Stimulated activated CD8-positive, alpha-beta memory T cell treated with anti-CD3 and anti-CD28 coated beads, Interleukin-4, amount 100 ng/mL, for 4 hours (primary cell): ENCODE measurements around the gene PLEKHJ1.

ENCODE experiments used
- DNase-seq, 2 donors: peaks; one replicate each; pipeline ENCODE4 v3.0.0-alpha.2; 2020; ENCODE audit warnings: low read depth in 2 of 2, low spot score in 1 of 2

PLEKHJ1 gene

DNA sequence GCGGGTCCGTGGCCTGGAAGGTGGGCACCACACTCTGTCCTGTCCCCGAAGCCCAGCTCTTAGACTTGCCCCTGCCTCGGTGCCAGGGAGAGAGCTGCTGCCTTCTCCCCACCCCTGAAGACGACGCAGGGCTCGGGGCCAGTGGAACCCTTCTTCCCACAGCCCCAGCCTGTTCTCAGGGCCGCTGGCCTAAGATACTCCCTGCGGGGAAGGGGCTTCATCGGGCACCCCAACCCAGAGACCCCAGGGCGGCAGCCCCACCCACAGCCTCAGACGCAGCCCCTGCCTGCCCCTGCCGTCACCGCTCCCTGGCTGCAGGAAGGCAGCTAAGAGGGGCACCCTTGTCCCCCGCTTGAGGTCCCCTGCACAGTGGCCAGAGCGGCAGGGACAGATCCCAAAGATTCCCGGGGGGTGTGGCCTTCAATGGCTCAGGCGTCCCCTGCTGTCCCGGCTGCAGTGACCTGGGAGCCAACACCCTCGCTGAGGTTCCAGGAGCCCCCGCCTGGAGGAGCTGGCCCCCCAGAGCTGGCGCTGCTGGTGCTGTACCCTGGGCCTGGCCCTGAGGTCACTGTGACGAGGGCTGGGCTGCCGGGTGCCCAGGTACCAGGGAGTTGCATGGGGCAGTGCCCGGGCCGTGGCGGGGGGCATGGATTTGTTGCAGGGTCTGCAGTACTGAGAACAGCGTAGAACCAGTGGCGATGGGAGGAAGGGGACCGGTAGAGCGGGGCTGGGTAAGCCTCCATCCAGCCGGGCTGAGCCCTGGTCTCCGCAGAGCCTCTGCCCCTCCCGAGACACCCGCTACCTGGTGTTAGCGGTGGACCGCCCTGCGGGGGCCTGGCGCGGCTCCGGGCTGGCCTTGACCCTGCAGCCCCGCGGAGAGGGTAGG, 14.0 kb upstream of the PLEKHJ1 start:
- DNase-seq: no peak

DNA sequence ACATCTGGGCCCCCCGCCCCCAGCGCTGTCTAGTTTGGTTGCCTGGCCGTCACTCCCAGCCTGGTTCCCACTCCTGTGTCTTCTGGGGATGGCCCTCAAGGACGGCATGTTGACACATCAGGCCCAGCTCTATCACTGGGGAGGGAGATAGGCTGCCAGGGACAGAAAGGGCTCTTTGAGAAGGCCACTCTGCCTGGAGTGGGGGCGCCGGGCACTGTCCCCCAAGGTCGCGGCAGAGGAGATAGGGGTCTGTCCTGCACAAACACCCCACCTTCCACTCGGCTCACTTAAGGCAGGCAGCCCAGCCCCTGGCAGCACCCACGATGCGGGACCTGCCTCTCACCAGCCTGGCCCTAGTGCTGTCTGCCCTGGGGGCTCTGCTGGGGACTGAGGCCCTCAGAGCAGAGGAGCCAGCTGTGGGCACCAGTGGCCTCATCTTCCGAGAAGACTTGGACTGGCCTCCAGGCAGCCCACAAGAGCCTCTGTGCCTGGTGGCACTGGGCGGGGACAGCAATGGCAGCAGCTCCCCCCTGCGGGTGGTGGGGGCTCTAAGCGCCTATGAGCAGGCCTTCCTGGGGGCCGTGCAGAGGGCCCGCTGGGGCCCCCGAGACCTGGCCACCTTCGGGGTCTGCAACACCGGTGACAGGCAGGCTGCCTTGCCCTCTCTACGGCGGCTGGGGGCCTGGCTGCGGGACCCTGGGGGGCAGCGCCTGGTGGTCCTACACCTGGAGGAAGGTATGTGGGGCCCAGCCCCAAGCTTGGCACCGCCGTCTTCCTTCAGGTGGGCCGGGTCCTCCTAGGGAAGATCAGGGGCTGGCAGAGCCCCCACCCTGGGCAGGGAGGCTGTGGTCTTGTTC, 13.1 kb upstream of the PLEKHJ1 start, which contains the start of gene AMH:
TSS of gene AMH (plus strand) at position 314 of the 857 bp plus-strand sequence. CDS start at position 324, 10 bp downstream.
- no peak for DNase-seq

DNA sequence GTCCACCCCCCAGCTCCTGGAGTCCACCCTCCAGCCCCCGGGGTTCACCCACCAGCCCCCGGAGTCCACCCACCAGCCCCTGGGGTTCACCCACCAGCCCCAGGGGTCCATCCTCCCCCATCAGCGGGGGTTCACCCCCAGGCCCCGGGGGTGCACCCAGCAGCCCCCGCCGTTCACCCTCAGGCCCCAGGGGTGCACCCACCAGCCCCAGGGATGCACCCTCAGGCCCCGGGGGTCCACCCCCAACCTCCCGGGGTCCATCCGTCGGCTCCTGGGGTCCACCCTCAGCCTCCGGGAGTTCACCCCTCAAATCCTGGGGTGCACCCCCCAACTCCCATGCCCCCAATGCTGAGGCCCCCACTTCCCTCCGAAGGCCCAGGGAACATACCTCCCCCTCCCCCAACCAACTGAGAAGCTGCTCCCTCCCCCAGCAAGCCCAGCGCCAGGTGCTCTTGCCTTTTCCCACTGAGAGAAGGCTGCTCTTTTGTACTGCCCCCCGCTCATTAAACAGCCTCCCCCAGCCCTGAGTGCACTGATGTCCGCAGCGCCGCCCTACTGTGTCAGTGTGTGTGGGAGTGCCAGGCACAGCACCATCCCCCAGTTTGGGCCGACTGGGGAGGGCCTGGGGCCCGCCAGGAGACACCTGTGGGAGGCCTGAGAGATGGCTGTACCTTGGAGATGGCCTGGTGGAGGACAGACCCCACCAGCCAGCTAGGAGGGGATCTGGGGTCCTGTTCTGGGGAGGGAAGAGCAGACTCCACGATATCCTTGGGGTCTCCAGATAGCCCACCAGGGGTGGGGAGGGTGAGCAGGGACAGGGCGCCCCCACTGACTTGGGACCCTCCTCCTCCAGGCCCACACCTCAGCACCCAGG, 12.2 kb upstream of the PLEKHJ1 start:
- DNase-seq: no peak

DNA sequence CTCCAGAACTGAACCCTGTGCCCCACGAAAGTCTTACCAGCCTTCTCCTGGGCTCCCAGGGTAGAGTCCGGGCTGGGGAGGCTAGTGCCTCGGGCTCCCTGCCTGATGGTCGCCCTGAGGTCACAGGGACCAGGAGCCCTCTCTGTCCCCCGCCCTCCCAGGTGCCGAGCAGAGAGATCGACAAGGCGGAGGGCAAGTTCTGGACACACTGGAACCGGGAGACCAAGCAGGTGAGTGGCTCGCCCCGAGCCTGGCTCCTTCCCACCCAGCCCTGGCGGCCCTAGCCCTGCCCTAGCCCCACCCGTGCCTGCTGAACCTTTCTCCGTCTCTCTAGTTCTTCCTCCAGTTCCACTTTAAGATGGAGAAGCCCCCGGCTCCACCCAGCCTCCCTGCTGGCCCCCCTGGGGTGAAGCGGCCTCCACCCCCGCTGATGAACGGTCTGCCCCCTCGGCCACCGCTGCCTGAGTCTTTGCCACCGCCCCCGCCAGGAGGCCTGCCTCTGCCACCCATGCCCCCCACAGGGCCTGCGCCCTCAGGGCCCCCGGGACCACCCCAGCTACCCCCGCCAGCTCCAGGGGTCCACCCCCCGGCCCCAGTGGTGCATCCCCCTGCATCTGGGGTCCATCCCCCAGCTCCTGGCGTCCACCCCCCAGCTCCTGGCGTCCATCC, 11.4 kb upstream of the PLEKHJ1 start:
- DNase-seq: no peak

DNA sequence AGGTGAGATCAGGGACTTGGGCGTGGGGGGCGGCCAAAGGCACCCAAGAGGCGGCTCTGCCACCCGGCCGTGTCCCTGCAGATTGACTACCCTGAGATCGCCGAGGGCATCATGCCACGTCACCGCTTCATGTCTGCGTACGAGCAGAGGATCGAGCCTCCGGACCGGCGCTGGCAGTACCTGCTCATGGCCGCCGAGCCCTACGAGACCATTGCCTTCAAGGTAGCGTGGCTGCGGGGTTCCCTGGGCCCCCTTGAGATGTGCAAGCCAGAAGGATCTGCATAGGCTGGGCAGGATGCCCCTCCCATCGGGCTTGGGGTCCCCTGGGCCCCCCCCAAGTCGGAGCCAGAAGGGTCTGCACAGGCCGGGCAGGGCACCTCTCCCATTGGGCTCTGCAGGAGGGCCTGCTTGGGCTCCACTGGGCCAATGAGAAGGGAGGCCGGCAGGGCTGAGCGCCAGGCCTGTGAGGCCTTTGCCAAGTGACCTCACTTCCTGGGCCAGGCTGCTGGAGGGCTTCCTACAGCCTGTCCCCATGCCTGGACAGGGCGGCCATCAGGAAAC, 10.8 kb upstream of the PLEKHJ1 start:
- no peak for DNase-seq

DNA sequence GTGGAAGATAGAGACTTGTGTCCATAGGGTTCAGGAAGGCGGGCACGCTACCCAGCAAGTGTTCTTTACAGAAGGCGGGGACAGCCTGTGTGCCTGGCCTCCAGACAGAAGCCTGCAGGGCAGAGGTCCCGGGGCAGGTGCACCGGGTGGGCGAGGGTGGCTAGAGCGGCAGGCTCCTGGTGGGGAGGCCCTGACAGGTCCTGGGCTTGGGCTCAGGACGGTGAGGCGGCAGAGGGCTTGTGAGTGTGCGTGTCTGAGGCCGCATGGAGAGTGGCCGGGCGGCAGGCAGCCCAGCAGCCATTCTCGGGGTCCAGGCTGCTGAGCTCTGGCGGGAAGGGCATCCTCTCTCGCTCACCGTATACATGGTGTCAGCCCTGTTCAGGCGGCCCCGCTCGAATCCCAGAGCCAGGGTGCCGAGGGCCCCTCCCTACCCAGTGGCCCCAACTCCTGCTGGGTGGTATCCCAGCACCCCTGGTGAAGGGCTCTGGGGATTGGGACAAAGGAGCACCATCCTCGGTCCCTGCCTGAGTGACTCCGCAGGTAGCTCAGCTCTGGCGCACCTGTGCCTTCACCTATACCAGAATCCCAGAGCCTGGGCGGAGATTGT, 10.0 kb upstream of the PLEKHJ1 start:
- DNase-seq: no peak

DNA sequence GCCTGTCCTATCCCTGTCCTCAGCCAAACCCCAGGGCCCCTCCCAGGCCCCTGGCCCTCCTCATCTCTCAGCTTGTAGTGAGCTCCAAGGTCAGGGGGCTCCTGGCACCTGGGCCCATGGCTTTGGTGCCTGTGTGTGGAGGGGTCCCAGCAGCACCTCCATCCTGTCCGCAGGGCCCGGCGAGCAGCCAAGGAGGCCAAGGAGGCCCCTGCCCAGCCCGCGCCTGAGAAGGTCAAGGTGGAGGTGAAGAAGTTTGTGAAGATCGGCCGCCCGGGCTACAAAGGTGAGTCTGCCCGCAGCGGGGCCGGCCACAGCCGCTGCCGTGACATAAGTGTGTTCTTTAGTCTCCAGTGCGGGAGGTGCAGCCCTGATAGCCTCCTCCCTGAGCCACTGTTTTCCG, 9.1 kb upstream of the PLEKHJ1 start:
- DNase-seq: no peak

DNA sequence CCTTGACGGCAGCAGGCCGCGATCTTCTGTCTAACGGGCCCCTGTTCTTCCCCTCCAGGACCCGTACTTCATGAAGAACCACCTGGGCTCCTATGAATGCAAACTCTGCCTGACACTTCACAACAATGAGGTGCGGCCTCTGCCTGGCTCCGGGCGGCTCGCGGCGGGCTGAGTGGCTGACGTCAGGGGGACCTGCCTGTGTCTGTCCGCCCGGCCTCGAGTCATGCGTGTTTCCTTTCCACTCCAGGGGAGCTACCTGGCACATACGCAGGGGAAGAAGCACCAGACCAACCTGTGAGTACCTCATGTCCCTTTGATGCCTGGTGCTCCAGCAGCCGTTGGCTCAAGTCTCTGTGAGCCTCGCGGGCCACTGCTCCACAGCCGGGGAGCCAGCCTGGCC, 8.4 kb upstream of the PLEKHJ1 start:
- DNase-seq: no peak

DNA sequence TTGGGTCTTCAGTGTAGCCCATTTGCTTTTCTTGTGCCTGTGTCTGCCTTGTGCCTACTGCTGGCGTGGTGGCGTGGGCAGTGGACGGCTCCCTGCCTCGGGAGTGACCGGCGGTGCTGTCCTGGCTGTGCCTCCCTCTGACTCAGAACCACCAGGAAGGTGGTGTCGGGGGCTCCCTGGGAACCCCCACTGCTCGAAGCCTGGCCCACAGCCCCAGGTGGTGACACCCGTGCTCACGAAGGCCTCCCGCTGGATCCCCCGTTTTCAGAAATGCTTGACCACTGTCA, 7.9 kb upstream of the PLEKHJ1 start:
- DNase-seq: no peak

DNA sequence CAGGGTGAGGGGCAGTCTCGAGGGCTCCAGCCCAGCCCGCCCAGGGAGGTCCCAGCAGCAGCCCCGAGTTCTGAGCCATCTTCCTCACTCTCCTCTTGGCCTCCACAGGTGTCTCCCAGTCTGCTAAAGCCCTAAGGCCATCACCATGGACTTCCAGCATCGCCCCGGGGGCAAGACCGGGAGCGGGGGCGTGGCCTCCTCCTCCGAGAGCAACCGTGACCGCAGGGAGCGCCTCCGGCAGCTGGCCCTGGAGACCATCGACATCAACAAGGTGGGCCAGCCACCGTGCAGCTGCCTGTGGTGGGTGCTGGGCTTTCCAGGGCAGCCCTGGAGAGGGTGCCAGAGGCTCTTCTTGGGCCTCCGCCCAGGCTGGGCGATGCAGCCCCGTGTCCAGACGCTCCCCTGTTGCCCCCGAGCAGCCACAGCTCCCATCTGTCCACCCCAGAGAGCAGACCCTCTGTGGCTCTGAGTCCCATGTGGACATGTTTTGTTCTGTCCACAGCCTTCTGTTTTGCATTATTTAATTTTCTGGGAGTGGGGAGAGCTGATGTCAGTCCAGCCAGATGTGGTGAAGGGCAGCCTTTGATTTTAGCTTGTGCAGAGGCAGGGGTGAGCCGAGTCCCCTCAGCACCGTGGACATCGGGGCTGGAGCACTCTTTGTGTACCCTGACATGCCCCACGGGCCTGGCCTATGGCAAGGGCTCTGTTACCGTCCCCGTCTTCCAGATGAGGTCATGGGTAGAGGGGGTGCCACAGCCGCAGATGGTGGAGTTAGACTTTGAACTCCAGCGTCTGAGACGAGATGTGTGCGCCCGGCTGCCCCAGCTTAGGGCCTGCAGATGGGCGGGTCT, 7.4 kb upstream of the PLEKHJ1 start:
- DNase-seq: no peak

DNA sequence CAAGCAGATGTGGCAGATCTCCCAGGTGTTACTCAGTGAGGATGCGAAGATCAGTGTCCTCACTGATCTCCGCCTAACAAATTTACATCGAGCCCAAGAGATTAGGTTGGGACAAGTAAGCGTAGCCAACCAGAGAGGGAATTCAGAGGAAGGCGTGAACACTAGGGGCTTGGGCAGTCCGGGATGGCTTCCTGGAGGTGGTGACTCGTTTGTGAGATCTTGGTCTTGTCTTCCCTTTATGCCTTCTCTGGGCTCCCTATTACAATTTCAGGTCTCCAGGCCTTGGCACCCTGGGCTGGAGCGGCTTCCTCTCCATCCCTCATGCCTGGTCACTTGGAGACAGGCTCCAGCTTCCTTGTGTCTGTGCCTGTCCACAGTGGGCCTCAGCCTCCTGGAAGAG, 6.7 kb upstream of the PLEKHJ1 start:
- DNase-seq: no peak

DNA sequence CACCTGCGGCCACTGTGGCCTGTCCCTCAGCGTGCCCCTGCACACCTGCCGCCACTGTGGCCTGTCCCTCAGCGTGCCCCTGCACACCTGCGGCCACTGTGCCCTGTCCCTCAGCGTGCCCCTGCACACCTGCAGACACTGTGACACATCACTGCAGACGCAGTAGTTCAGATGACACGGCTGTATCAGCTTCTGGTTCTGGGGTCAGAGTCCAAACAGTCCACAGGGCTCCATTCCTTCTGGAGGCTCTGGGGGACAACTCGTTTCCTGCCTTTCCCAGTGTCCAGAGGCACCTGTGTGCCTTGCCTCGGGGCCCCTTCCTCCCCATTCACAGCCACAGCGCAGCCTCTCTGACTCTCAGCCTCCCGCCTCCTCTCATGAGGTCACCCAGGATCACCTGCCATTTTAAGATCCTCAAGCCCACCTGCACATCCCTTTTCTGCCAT, 6.0 kb upstream of the PLEKHJ1 start:
- DNase-seq: no peak

DNA sequence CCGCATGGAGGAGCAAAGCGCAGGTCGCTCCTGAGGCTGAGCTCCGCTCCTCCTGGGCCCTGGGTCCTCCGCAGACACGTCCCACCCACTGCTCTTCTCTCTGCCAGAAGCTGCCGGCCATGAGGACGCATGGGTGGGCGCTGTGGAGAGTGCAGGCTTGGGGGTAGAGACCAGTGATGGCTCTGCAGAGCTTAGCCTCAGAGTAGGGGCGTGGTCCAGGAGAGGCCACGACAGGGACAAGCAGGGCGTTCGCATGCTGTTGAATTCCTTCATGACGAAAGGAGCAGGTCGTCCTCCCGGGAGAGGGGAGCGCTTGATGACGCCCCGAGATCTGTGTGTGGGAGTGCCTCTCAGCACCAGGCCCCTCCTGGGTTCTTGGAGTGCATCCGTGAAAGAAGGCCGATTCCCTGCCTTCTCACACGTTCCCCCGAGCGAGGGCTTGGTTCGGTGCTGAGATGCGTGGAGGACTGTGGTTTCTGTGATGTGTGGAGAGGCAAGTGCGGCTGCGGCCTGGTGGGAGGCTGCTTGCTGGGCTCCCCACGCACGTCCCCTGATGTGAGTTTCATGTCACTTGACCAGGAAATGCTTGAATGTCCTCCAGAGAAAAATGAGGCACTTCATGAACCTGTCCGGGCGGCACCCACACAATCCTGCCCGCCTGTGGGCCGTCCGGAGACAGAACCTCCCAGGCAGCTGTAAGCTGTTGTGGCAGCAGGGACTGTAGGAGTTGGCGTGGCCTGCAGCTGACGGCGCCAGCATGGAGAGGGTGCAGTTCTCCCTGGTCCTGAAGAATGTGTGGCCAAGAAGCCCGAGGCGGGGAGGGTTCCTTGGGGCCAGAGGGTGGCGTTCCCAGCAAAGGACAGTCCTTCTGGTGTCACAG, 5.0 kb upstream of the PLEKHJ1 start:
- DNase-seq: no peak

DNA sequence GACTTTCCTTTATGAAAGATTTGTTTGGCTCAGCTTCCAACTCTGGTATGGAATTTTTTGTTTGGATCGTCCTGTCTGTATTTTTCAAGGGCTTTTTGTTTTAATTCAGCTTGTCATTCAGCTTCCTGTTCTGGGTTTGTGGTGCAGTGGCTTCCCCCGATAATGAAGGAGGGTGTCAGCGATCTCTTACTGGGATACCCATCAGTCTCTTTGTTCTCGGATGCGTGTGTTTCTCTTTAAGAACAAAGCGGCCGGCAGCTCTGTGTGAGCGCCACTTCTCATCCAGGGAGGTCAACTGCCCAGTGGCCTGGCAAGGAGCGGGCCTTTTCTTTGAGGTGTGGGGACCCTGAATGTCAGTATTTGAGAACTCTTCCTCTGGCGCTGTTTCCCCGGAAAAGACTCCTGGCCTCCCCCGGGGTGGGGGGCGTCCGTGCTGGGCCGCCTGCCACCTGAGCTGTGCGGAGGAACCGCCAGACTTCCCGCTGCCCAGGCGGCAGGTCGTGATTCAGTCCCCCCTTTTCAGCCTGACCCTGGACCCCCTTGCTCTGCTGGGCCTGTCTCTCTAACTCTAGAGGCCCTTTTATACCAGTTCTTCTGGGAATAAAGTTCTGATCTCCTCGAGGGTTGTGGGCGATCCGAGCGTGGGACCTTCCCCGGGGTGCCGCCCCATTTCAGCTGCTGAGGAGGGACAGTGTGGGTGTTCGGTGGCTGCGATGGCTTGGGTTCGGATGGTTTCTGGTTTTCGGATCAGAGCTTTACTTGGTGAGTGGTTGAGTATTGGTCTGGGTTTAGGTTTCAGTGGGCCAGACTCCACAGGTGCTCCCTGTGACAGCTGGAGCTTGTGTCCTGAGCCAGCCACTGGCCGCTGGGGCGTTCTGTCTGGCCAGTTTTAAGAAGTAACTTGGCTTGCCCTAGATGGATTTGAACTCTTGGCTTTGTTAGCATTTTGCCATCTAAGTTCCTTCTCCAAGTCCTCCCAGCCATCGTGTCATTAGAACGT, 3.9 kb upstream of the PLEKHJ1 start:
- no peak for DNase-seq

DNA sequence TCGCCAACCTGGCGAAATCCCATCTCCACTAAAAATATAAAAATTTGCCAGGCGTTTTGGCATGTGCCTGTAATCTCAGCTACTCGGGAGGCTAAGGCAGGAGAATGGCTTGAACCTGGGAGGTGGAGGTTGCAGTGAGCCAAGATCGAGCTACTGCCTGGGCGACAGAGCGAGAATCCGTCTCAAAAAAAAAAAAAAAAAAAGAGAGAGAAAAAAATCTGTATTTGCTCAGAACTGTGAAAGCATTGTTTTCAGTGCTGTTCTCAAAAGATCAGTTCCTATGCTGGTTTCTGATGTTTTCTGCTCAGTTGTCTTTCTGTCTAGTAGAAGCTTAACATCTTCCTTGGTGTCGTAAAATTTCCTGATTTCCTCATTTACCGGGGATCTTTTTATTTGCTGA, 3.0 kb upstream of the PLEKHJ1 start:
- no peak for DNase-seq

DNA sequence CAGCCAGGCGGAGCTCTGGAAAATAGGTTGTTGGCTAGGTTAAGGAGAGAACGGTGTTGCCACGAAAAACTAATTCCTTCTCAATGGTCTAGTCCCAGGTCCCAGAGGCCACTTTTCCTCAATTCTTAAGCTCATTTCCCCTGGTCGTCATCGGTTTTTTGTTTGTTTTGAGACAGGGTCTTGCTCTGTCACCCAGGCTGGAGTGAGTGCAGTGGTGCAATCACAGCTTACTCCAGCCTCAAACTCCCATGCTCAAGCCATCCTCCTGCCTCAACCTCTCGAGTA, 1.7 kb upstream of the PLEKHJ1 start:
- no peak for DNase-seq
